Measurements from ENCODE around the gene PIP5K1B. TPM values are rescaled to one million over a fixed set of nuclear protein-coding genes. Genes with fewer than 3 reads are reported as not detected.

The PIP5K1B gene
- polyA plus RNA-seq, 6 donors from 2014 or later: 6.6 to 16.6 (median 9.3) TPM

DNA sequence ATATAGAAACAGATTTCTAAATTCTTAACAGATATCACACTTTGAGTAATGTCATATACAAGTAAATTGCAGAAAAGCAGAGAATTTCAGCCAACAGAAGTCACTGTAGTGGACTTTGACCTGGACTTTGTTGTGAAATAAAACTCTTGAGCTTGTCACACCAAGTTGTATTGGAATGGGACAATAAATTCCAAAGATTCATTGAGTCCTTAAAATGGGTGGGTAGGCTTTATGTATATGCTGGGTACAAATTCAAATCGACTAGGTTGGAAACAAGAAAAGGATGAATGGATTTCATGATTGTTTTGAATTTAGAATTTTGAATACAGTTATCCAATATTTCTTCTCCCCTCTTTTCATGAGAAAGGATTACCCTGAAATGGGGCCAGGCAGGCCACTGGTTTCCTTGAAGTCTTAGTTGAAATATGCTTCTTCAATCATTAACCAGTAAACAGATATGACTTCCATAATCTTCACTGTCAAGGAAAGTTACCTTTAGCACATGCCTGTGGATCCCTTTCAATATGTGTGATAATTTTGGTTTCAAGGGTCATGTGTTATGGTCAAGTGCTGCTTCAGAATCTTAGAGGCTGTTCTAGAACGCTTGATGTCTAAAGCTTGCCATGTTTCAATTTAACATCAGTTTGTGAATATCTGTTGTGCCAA lies 25.7 kb downstream of the PIP5K1B start:
- Mint-ChIP-seq H3K4me3 (no peak overlapping the region), H3K27me3 (no peaks in the 10 kb centered on the region), H3K27ac (peak overlapping the region in 1 of 6 donors; percentile 4), H3K9me3 (peaks cover 0 to 4% (median 0%) of the 10 kb centered on the region in 7 donors), H3K4me1 (peaks cover 33 to 63% (median 47%) of the 10 kb centered on the region in 3 donors), H3K36me3 (peaks cover 5 to 22% of the 10 kb centered on the region in 2 donors)
- ATAC-seq (ENCODE audit: low read depth in 2 of 2) (no peak), DNase-seq (no peak)

DNA sequence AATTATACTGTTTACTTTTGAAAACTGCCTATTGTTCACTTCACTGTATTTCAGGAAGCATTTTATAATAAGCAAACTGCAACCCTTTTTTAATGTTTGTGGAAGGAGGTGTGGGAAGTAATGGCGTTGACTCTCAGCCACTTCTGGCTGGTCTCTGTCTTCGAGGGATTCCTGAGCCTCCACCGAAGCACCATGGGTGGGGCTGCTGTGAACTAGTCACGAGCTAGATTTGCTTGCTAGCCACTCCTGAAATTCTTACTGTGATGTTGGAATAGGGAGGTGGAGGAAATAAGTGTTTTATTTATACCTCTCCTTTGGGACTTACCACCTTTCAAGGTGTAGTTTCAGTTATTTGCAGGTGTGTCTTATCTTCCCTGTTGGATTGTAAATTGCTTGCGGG lies 26.8 kb downstream of the PIP5K1B start:
- DNase-seq: no peak
- Mint-ChIP-seq H3K4me3 (no peak overlapping the region), H3K9me3 (peaks cover 0 to 4% (median 0%) of the 10 kb centered on the region in 7 donors), H3K4me1 (peaks cover 40 to 67% (median 51%) of the 10 kb centered on the region in 3 donors), H3K27ac (peak overlapping the region in 1 of 6 donors; percentile 13), H3K27me3 (no peaks in the 10 kb centered on the region), H3K36me3 (peaks cover 5 to 22% of the 10 kb centered on the region in 2 donors)
- no peak for ATAC-seq (ENCODE audit: low read depth in 2 of 2)

DNA sequence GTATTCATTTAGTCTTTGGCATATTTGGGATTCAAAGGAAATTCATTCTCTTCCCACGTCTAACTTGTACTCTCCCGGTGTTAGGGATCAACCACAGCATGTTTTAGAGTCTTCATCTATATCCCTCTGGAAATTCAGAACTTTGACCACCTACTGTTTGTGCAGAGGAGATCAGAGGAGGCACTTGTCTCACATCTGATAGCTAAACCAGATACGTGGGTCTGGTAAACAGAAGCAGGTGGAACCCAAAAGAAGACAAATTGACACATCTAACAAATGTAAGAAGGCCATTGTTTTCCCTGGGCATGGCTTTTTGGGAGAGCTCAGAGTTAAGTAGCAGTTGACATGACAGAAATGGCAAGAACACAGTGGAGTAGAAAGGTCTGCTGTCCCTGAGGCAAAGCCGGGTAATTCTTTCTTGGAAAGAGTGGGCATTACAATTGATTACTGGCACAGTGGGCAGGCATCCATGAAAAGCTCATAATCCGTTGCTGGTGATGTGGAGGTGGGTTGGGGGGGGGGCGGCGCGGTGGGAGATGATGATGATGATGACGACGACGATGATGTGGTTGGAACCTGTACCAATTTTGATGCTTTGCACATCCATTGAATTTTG lies 27.5 kb downstream of the PIP5K1B start:
- peak overlapping the region in 2 of 6 donors; percentile 49 to 72 for H3K27ac Mint-ChIP-seq
- no peaks in the 10 kb centered on the region for H3K27me3 Mint-ChIP-seq
- H3K4me3 Mint-ChIP-seq: no peak overlapping the region
- H3K4me1 Mint-ChIP-seq: peaks cover 45 to 70% (median 56%) of the 10 kb centered on the region in 3 donors
- DNase-seq: no peak
- peaks cover 5 to 21% of the 10 kb centered on the region in 2 donors for H3K36me3 Mint-ChIP-seq
- ATAC-seq (ENCODE audit: low read depth in 2 of 2): no peak
- peaks cover 0 to 4% (median 0%) of the 10 kb centered on the region in 7 donors for H3K9me3 Mint-ChIP-seq

DNA sequence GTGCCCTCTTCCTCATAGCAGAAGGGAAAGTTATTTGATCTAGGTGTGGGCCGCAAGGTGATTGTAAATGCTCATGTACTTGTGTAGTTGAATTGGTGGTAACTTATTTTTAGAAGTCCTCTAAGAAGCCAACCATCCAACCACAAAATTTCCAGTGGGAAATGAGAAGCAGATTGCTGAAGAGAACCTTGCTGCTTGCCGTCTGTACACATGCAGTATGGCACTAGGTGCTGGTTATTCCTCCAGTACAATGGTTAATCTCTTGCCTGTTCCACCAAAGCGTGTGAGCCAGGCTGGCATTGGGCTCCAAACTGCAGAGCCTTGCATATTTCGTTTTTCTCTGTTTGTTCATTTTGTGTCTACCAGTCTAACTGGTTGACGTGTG lies 28.0 kb downstream of the PIP5K1B start:
- H3K36me3 Mint-ChIP-seq: peaks cover 5 to 16% of the 10 kb centered on the region in 2 donors
- H3K27ac Mint-ChIP-seq: peak overlapping the region in 1 of 6 donors; percentile 72
- no peak overlapping the region for H3K4me3 Mint-ChIP-seq
- H3K27me3 Mint-ChIP-seq: no peaks in the 10 kb centered on the region
- ATAC-seq (ENCODE audit: low read depth in 2 of 2) (no peak), DNase-seq (no peak)
- H3K9me3 Mint-ChIP-seq: peaks cover 0 to 2% (median 0%) of the 10 kb centered on the region in 7 donors
- H3K4me1 Mint-ChIP-seq: peaks cover 46 to 71% (median 52%) of the 10 kb centered on the region in 3 donors

DNA sequence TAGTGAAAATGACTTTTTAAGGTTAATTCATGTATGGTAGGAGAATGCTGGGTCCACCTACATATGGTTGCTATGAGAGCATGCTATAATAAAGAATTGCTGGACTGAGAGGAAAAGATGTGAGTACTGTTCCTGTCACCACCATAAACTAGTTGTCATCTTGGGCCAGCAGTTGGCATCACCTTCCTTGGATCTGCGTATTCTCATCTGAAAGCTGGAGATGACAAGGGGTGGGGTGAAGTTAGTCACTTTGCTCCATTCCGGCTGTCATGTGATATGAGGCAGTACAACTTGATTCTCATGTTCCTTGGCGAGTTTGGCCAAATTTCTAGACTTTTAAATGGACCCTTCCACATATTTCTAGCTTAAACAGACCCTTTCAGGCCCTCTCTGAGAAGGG lies 33.3 kb downstream of the PIP5K1B start:
- DNase-seq (no peak), ATAC-seq (ENCODE audit: low read depth in 2 of 2) (no peak)
- Mint-ChIP-seq H3K4me3 (no peak overlapping the region), H3K36me3 (peaks cover under 1 to 10% of the 10 kb centered on the region in 2 donors), H3K27me3 (no peaks in the 10 kb centered on the region), H3K27ac (no peak overlapping the region), H3K9me3 (no peaks in the 10 kb centered on the region), H3K4me1 (peaks cover 51 to 59% (median 52%) of the 10 kb centered on the region in 3 donors)

DNA sequence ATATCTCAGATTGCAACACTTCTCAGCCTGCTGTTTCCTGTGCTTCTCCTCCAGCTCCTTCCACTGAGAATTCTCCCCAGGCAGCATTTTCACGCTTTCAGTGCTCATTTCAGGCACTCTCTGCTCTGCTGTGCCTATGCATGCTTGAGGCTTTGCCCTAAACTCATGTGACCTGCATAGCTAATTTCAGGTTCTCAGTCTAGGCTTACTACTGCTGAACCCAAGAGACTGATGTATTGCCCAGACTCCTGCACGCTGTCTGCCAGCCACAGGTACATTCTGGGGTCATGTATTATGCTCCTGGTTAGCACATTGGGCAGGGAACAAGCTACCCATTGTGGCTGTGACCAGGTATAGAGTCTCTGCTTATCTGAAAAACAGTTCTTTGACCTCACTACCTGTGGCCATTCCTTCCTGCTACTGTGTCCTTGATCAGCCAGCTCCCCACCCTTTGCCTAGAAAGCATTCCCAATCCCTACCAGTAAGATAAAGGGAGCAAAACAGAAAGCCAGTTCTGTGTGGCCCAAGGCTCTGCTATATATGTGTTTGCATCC lies 34.7 kb downstream of the PIP5K1B start:
- ATAC-seq (ENCODE audit: low read depth in 2 of 2) (no peak), DNase-seq (no peak)
- H3K36me3 Mint-ChIP-seq: peaks cover 7 to 15% of the 10 kb centered on the region in 2 donors
- no peak overlapping the region for H3K27ac Mint-ChIP-seq
- peaks cover 47 to 58% (median 49%) of the 10 kb centered on the region in 3 donors for H3K4me1 Mint-ChIP-seq
- no peak overlapping the region for H3K4me3 Mint-ChIP-seq
- H3K9me3 Mint-ChIP-seq: no peaks in the 10 kb centered on the region
- H3K27me3 Mint-ChIP-seq: no peaks in the 10 kb centered on the region

DNA sequence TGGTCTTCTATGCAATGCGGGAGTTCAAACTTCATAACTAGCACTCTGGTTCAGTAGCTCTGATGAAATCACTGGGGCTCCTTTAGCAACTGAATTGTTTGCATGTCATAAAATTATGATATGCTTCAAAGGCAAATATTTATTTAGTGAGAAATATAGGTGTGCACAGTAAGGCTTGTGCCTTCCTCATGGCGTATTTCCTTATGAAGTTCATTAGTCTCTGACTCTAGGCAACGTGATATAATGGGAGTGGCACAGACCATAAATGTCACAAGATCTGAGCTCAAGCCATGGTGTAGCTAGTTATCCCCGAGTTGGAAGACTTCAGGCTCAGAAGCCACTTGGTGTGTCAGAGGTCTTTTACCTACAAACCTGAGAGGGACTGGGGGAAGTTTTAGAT lies 35.5 kb downstream of the PIP5K1B start:
- DNase-seq (no peak), ATAC-seq (ENCODE audit: low read depth in 2 of 2) (no peak)
- Mint-ChIP-seq H3K36me3 (peaks cover 9 to 15% of the 10 kb centered on the region in 2 donors), H3K27me3 (no peaks in the 10 kb centered on the region), H3K27ac (peak overlapping the region in 2 of 6 donors; percentile 56 to 89), H3K4me1 (peaks cover 45 to 63% (median 49%) of the 10 kb centered on the region in 3 donors), H3K4me3 (no peak overlapping the region), H3K9me3 (no peaks in the 10 kb centered on the region)

DNA sequence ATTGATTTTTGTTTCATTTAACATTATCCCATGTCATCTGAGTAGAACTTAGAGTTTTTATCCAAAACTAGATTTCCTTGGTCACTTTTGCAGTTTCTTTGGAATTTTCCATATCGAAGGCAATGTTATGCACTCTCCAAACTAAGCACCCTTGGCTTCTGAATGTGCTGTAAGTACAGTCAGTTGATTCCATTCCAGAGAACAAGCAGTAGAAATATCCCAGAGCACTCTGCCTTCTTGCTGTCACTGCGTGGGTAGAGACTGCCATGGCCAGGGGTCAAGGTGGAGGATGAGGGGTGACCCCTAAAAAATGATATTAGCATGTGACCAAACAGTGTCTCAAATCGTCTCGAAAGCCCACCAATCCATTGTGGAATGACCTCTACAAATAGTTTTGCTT lies 36.2 kb downstream of the PIP5K1B start:
- H3K9me3 Mint-ChIP-seq: no peaks in the 10 kb centered on the region
- H3K4me3 Mint-ChIP-seq: no peak overlapping the region
- H3K36me3 Mint-ChIP-seq: peaks cover 11 to 15% of the 10 kb centered on the region in 2 donors
- H3K27ac Mint-ChIP-seq: peak overlapping the region in 2 of 6 donors; percentile 56 to 65
- peaks cover 45 to 63% (median 48%) of the 10 kb centered on the region in 3 donors for H3K4me1 Mint-ChIP-seq
- ATAC-seq (ENCODE audit: low read depth in 2 of 2) (no peak), DNase-seq (no peak)
- no peaks in the 10 kb centered on the region for H3K27me3 Mint-ChIP-seq

DNA sequence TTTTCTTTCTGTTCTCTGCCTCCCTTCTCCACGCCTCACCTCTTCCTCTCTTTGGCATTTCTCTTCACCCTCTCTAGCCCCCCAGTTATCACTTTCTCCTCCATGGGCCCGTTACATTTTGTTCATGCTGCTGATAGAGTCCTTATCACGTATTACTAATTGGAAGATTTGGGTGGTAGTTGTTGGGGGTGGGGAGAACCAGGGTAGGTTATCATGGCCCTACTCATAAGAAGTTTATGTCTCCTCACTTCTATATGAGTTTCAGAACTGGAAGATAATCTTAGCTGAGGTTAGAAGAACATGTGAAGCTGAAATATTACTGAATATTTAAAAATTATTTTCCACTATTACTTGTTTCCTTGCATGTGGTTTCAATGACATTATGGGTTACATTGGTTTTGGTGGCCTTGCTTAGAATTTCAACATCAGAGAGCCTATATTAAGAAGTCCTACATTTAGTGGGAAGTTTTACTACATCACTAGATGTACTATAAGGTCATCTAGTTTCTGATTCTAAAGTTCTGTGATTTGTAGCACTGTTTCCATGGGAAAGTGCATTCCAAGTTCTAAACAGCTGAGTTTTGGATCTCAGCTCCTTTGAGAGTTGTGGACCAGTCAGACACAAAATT lies 36.8 kb downstream of the PIP5K1B start:
- Mint-ChIP-seq H3K9me3 (no peaks in the 10 kb centered on the region), H3K36me3 (peaks cover 11 to 15% of the 10 kb centered on the region in 2 donors), H3K27ac (peak overlapping the region in 1 of 6 donors; percentile 65), H3K4me3 (no peak overlapping the region), H3K27me3 (no peaks in the 10 kb centered on the region), H3K4me1 (peaks cover 44 to 63% (median 49%) of the 10 kb centered on the region in 3 donors)
- no peak for ATAC-seq (ENCODE audit: low read depth in 2 of 2)
- no peak for DNase-seq

DNA sequence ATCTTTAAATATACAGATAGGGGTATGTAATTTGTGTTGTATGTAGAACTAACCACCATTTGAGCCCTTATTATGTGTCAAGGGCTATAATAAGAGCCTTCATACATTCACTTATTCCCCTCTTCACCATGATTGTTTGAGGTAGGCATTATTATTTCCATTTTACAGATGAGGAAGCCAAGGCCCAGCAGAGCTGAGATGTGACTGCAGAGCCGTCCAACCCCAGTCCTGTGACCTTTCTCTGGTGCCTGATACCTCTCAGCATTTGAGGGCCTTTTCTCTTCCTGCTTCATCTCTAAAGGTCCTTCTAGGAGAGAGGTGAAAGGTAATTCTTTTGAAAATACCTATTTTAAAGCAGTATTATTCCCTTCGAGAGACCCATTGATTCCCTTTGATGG lies 37.3 kb downstream of the PIP5K1B start:
- H3K4me1 Mint-ChIP-seq: peaks cover 46 to 62% (median 48%) of the 10 kb centered on the region in 3 donors
- H3K27ac Mint-ChIP-seq: peak overlapping the region in 2 of 6 donors; percentile 22 to 47
- no peak overlapping the region for H3K4me3 Mint-ChIP-seq
- no peaks in the 10 kb centered on the region for H3K9me3 Mint-ChIP-seq
- DNase-seq (no peak), ATAC-seq (ENCODE audit: low read depth in 2 of 2) (no peak)
- H3K36me3 Mint-ChIP-seq: peaks cover 11 to 15% of the 10 kb centered on the region in 2 donors
- H3K27me3 Mint-ChIP-seq: no peaks in the 10 kb centered on the region

DNA sequence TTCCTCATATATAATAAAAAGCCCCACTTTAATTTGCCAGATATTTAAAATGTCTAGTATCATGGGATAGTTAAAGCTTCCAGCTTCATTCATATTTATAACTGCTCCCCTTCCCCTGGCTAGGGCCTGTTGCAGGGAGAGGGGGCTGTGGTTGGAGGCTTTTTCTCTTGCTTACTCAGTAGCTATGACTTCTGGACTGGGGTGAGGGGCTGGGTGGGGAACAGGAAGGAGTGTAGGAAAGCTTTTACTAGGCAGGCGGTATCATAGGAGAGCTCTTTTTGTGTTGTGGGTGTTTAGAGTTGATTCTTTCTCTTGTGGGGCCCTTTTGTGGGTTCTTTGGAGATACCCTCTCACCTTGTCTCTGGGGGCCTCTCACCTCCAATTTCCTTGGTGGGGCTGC lies 39.4 kb downstream of the PIP5K1B start:
- Mint-ChIP-seq H3K27ac (no peak overlapping the region), H3K9me3 (no peaks in the 10 kb centered on the region), H3K27me3 (no peaks in the 10 kb centered on the region), H3K36me3 (peaks cover 15% of the 10 kb centered on the region in 2 donors), H3K4me3 (no peak overlapping the region), H3K4me1 (peaks cover 44 to 64% (median 50%) of the 10 kb centered on the region in 3 donors)
- DNase-seq (no peak), ATAC-seq (ENCODE audit: low read depth in 2 of 2) (no peak)

DNA sequence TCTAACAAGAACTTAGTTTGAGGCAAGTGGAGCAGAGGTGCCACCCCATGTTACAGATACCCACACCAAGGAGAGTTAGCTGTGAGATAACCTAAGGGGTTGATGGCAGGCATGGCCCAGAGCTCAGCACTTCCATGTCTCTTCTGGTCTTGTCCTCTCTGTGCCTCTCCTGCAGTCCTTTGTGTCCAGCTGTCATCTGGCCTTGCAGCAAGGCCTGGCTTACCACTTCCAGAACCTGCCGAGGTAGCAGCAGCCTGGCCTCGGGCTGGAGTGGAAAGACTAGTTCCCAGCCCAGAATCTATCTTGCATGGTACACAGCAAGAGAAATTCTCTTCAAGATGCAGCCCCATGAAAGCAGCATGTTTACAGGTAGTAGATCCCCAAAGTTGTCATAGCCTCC lies 41.5 kb downstream of the PIP5K1B start:
- Mint-ChIP-seq H3K4me3 (no peak overlapping the region), H3K27me3 (no peaks in the 10 kb centered on the region), H3K4me1 (peaks cover 30 to 54% (median 39%) of the 10 kb centered on the region in 3 donors), H3K9me3 (no peaks in the 10 kb centered on the region), H3K27ac (peak overlapping the region in 5 of 6 donors; percentile 16 to 85 (median 53)), H3K36me3 (peaks cover 15% of the 10 kb centered on the region in 2 donors)
- ATAC-seq (ENCODE audit: low read depth in 2 of 2) (no peak), DNase-seq (no peak)

DNA sequence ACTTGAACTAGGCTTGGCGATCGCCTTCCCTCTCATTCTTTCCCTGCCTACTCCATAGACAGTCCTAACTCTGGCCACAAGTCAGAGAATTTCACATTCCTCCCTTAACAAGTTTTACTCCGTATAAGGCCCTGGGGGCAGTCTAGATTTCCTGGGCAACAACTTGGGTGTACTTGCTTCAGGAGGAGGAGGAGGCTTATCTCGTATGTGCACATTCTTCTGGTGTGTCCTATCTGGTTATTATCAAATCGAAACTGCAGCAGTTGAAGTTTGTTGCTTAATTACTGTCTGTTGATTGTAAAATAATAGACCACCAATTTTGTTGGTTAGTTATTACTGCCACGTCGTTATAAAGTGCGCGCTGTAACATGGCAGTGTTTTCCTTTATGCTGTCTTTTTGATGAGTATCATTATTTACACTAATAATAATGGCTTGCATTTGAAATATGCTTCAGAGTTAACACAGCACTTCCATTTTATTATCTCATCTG lies 42.0 kb downstream of the PIP5K1B start:
- Mint-ChIP-seq H3K27ac (peak overlapping the region in 4 of 6 donors; percentile 11 to 85 (median 40)), H3K36me3 (peaks cover 15% of the 10 kb centered on the region in 2 donors), H3K27me3 (no peaks in the 10 kb centered on the region), H3K9me3 (no peaks in the 10 kb centered on the region), H3K4me3 (no peak overlapping the region), H3K4me1 (peaks cover 27 to 50% (median 36%) of the 10 kb centered on the region in 3 donors)
- DNase-seq (no peak), ATAC-seq (ENCODE audit: low read depth in 2 of 2) (no peak)
